AG10803 (cell line): ENCODE results near the gene SDR42E2.

ENCODE experiments used
- DNase-seq: peaks from one replicate; pipeline ENCODE4 v3.0.0; 2010; ENCODE audit warnings: low read depth
- H3K4me3 ChIP-seq: 2 replicates; pipeline ENCODE4 v1.5.1; 2011; ENCODE audit warnings: mild to moderate bottlenecking, low read length, control low read depth
- TF ChIP-seq, protein P1 (sequence below): conservative IDR thresholded peaks from 2 replicates; pipeline ENCODE4 v1.5.1; 2011; ENCODE audit warnings: mild to moderate bottlenecking, low read length, control low read depth, inconsistent platforms

Gene SDR42E2

GRCh38 chr16:22198547-22199293 lies 36.4 kb downstream of the SDR42E2 start:
- peak; percentile 42 for DNase-seq
- TF ChIP-seq, protein P1, sequence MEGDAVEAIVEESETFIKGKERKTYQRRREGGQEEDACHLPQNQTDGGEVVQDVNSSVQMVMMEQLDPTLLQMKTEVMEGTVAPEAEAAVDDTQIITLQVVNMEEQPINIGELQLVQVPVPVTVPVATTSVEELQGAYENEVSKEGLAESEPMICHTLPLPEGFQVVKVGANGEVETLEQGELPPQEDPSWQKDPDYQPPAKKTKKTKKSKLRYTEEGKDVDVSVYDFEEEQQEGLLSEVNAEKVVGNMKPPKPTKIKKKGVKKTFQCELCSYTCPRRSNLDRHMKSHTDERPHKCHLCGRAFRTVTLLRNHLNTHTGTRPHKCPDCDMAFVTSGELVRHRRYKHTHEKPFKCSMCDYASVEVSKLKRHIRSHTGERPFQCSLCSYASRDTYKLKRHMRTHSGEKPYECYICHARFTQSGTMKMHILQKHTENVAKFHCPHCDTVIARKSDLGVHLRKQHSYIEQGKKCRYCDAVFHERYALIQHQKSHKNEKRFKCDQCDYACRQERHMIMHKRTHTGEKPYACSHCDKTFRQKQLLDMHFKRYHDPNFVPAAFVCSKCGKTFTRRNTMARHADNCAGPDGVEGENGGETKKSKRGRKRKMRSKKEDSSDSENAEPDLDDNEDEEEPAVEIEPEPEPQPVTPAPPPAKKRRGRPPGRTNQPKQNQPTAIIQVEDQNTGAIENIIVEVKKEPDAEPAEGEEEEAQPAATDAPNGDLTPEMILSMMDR, result peak; percentile 32

DNA sequence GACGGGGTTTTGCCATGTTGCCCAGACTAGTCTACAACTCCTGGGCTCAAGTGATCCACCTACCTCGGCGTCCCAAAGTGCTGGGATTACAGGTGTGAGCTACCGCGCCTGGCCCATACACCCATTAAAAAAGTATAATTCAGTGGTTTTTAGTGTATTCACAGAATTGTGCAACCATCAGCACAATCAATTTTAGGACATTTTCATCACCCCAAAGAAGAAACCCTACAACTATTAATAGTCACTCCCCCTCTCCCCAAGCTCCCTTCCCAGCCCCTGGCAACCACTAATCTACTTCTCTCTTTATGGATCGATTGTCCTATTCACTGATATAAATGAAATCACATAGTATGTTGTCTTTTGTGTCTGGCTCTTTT lies 39.9 kb downstream of the SDR42E2 start:
- TF ChIP-seq, protein P1, result no peak
- no peak for DNase-seq
- H3K4me3 ChIP-seq, result no peak overlapping the region

More at GRCh38 chr16:22198547-22199293, 36.4 kb downstream of the SDR42E2 start:
- H3K4me3 ChIP-seq, result no peak overlapping the region

DNA sequence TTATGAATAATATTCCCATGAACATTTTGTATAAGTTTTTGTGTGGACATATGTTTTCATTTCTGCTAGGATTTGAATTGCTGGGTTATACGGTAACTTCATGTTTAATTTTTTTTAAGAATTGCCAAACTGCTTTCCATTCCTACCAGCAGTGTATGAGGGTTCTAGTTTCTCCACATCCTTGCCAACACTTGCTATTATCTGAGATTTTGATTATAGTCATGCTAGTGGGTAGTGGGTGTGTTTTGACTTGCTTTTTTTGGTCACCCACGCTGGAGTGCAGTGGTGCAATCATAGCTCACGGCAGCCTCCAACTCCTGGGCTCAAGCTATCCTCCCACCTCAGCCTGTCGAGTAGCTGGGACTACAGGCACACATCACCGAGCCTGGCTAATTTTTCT lies 40.8 kb downstream of the SDR42E2 start:
- TF ChIP-seq, protein P1, result no peak
- DNase-seq, result no peak

DNA sequence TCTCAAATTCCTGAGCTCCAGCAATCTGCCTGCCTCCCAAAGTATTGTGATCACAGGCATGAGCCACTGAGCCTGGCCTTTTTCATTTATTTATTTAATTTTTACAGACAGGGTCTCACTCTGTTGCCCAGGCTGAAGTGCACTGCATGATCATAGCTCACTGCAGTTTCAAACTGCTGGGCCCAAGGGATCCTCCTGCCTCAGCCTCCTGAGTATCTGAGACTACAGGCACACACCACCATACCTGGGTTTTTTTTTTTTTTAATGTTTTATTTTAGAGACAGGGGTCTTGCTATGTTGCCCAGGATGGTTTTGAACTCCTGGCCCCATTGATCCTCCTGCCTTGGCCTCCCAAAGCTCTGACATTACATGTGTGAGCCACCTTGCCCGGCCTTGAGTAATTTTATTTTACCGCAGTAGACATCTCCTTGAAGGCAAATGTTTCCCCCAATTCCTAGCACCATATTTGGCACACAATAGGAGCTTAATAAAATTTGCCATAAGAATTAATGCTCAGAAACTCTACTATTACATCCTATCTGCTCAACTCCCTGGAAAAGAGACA lies 41.9 kb downstream of the SDR42E2 start:
- TF ChIP-seq, protein P1, result no peak

More for the DNA sequence above, 40.8 kb downstream of the SDR42E2 start:
- no peak overlapping the region for H3K4me3 ChIP-seq

GRCh38 chr16:22205577-22206012 lies 43.3 kb downstream of the SDR42E2 start:
- peak overlapping the region; percentile 79 for H3K4me3 ChIP-seq
- no peak for DNase-seq
- TF ChIP-seq, protein P1, result no peak

More for the DNA sequence above, 41.9 kb downstream of the SDR42E2 start:
- no peak overlapping the region for H3K4me3 ChIP-seq
- no peak for DNase-seq

- peak; percentile 94 for DNase-seq
- H3K4me3 ChIP-seq, result peak within 1 kb of the TSS; percentile 79
- TF ChIP-seq, protein P1, result peak; percentile 58
Measured at GRCh38 chr16:22206013-22206841, 43.9 kb downstream of the SDR42E2 start, which contains the start of gene EEF2K. Gene EEF2K (plus strand): TSS chr16:22206278. CDS start chr16:22225730, 19,452 bp downstream.
